WI38 (cell line): ENCODE data around the gene LY6G6F.

Source experiments
- H3K4me3 ChIP-seq: 2 replicates; pipeline ENCODE4 v1.5.1; 2011; ENCODE audit warnings: low read depth, mild to moderate bottlenecking, control low read depth, low read length
- CTCF ChIP-seq: IDR thresholded peaks from 2 replicates; pipeline ENCODE4 v1.5.1; 2012; ENCODE audit warnings: low read depth, mild to moderate bottlenecking, control low read depth, low read length

LY6G6F gene

GRCh38 chr6:31721351-31722020, 14.8 kb downstream of the LY6G6F start, which contains the start of gene LY6G6C:
Gene LY6G6C (minus strand): TSS chr6:31721746. CDS start chr6:31721679, 67 bp downstream.
- no peak for TF ChIP-seq CTCF
- no peak within 1 kb of the TSS for H3K4me3 ChIP-seq

- H3K4me3 ChIP-seq, result no peak overlapping the region
- no peak for TF ChIP-seq CTCF
These were observed 15.5 kb downstream of the LY6G6F start for GRCh38 chr6:31722173-31722572.

- H3K4me3 ChIP-seq, result no peak within 1 kb of the TSS
- no peak for TF ChIP-seq CTCF
These were observed 16.7 kb downstream of the LY6G6F start, which contains the start of gene MPIG6B for GRCh38 chr6:31723245-31723979. Gene MPIG6B (plus strand): TSS chr6:31723373. CDS start chr6:31723384, 11 bp downstream.

- no peak overlapping the region for H3K4me3 ChIP-seq
- no peak for TF ChIP-seq CTCF
These were observed 17.5 kb downstream of the LY6G6F start for GRCh38 chr6:31723980-31724691.

GRCh38 chr6:31725502-31726350, 19.1 kb downstream of the LY6G6F start:
- TF ChIP-seq CTCF, result no peak
- no peak overlapping the region for H3K4me3 ChIP-seq

- no peak overlapping the region for H3K4me3 ChIP-seq
- no peak for TF ChIP-seq CTCF
These were observed 20.5 kb downstream of the LY6G6F start for GRCh38 chr6:31727034-31727716.
